Measurements from ENCODE around the gene CABCOCO1.

Gene CABCOCO1

DNA sequence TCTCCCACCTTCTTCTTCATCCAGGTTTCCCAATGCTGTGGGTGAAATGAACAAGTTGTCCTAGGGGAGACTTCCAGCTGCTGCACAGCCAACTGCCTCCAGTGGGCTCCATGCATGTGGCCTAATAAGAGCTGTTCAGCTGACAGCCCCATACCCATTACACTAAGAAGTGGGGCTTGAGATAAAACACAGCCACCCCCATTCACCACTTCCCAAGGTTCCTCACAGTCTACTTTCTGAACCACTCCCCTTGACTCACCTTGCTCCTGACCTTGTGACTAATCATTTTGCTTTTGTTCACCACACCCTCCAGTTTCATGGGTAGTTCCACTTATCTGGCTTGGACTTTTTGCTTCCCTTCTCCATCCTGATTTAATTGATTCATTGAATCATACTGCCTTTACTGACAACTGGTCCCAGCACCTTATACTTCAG is 119.3 kb downstream of the CABCOCO1 start:
- Histone ChIP-seq H3K27me3 (ENCODE audit: control insufficient read depth, insufficient read depth, low read length) (no peaks in the 10 kb centered on the region), H3K9me3 (ENCODE audit: control insufficient read depth, low read length) (no peaks in the 10 kb centered on the region), H3K9ac (ENCODE audit: low read length) (no peak overlapping the region), H3K4me3 (ENCODE audit: low read length) (no peak overlapping the region), H3K4me1 (ENCODE audit: control insufficient read depth, insufficient read depth, low read length) (peaks cover 41% of the 10 kb centered on the region), H3K36me3 (ENCODE audit: control insufficient read depth, insufficient read depth, low read length) (no peaks in the 10 kb centered on the region)

DNA sequence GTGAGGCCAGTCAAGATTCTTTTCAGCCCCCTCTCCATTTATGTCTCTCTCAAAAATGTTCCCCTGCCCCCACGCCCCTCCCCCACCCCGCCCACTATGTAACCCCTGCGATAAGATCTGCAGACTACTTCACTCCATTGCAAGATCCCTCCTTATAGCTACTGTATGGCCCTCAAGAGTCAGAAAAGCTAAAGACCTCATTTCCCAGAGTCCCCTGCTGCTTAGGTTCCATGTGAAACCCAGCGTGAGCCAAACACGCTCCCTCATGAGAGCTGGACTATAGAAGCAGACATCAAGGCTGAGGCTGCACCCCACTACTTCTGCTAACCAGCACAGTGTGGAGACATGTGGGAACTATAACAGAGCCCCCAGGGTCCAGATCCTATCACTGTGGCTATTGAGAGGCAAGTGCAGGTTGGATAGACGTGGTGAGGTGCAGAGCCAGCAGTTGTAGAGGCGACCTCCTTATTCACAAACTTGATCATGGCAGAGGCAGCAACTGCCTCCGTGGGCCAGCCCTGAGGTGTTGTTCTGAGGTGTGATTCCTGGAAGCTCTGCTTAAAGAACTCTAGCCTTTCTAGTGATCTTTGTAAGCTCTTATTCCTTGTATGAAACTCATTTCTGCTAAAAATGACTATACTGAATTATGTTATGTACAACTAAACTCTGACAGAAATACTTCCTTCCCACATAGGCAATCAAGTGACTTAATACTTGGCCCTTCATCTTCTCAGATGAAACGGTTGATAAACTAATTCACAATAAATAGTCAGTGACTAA is 121.8 kb downstream of the CABCOCO1 start:
- no peak overlapping the region for H3K4me3 ChIP-seq (ENCODE audit: low read length)
- H3K9me3 ChIP-seq (ENCODE audit: control insufficient read depth, low read length): no peaks in the 10 kb centered on the region
- H3K36me3 ChIP-seq (ENCODE audit: control insufficient read depth, insufficient read depth, low read length): no peaks in the 10 kb centered on the region
- no peak overlapping the region for H3K9ac ChIP-seq (ENCODE audit: low read length)
- H3K27me3 ChIP-seq (ENCODE audit: control insufficient read depth, insufficient read depth, low read length): no peaks in the 10 kb centered on the region
- peaks cover 42% of the 10 kb centered on the region for H3K4me1 ChIP-seq (ENCODE audit: control insufficient read depth, insufficient read depth, low read length)

- no peak overlapping the region for H3K4me3 ChIP-seq (ENCODE audit: low read length)
- peaks cover 33% of the 10 kb centered on the region for H3K4me1 ChIP-seq (ENCODE audit: control insufficient read depth, insufficient read depth, low read length)
- no peaks in the 10 kb centered on the region for H3K36me3 ChIP-seq (ENCODE audit: control insufficient read depth, insufficient read depth, low read length)
- H3K9me3 ChIP-seq (ENCODE audit: control insufficient read depth, low read length): no peaks in the 10 kb centered on the region
- no peak overlapping the region for H3K9ac ChIP-seq (ENCODE audit: low read length)
- H3K27me3 ChIP-seq (ENCODE audit: control insufficient read depth, insufficient read depth, low read length): no peaks in the 10 kb centered on the region
Observed at GRCh38 chr10:61785473-61786105, 122.9 kb downstream of the CABCOCO1 start.

DNA sequence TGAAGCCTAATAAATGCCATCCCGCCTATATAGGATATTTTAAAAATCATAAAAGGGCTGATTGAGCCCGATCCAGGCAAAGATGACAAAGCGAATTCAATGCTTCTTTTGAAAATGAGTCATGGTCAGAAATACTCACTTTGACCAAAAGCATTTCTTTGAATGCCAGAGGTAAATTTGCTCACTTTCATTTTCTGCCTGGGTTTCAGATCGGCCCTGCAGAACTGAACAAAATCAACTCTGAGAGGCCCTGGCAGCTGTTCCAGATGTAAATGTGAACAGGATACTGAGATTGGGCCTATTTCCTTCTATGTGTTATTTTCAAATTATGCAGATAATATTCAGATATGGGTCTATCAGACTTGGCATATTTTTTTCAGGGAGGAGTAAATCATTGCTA is 124.0 kb downstream of the CABCOCO1 start:
- Histone ChIP-seq H3K36me3 (ENCODE audit: control insufficient read depth, insufficient read depth, low read length) (no peaks in the 10 kb centered on the region), H3K27me3 (ENCODE audit: control insufficient read depth, insufficient read depth, low read length) (no peaks in the 10 kb centered on the region), H3K9me3 (ENCODE audit: control insufficient read depth, low read length) (no peaks in the 10 kb centered on the region), H3K4me3 (ENCODE audit: low read length) (no peak overlapping the region), H3K4me1 (ENCODE audit: control insufficient read depth, insufficient read depth, low read length) (peaks cover 28% of the 10 kb centered on the region), H3K9ac (ENCODE audit: low read length) (no peak overlapping the region)

GRCh38 chr10:61787170-61787569 is 124.4 kb downstream of the CABCOCO1 start:
- Histone ChIP-seq H3K36me3 (ENCODE audit: control insufficient read depth, insufficient read depth, low read length) (no peaks in the 10 kb centered on the region), H3K4me3 (ENCODE audit: low read length) (no peak overlapping the region), H3K27me3 (ENCODE audit: control insufficient read depth, insufficient read depth, low read length) (no peaks in the 10 kb centered on the region), H3K4me1 (ENCODE audit: control insufficient read depth, insufficient read depth, low read length) (peaks cover 28% of the 10 kb centered on the region), H3K9me3 (ENCODE audit: control insufficient read depth, low read length) (no peaks in the 10 kb centered on the region), H3K9ac (ENCODE audit: low read length) (no peak overlapping the region)

- no peaks in the 10 kb centered on the region for H3K9me3 ChIP-seq (ENCODE audit: control insufficient read depth, low read length)
- no peaks in the 10 kb centered on the region for H3K27me3 ChIP-seq (ENCODE audit: control insufficient read depth, insufficient read depth, low read length)
- H3K4me3 ChIP-seq (ENCODE audit: low read length): no peak overlapping the region
- peaks cover 28% of the 10 kb centered on the region for H3K4me1 ChIP-seq (ENCODE audit: control insufficient read depth, insufficient read depth, low read length)
- H3K9ac ChIP-seq (ENCODE audit: low read length): no peak overlapping the region
- no peaks in the 10 kb centered on the region for H3K36me3 ChIP-seq (ENCODE audit: control insufficient read depth, insufficient read depth, low read length)
Observed at GRCh38 chr10:61789031-61789430, 126.3 kb downstream of the CABCOCO1 start.

DNA sequence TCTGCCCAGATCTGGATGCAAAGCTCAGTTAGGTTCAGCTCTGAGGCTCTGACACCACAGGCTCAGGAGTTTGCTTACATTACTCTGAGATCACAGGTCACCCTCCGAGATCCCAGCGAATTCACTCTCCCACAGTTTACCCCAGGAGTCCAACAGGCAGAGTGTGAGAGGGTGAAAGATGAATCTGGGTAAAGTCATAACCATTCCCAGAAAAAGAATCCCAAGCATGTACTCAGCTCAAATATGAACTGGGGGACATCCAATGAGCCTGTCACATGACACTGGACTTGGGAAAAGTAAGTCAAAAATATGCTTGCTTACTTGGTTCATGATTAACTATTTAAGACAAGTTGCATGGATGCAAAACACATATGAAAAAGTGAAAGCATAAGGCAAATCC is 128.5 kb downstream of the CABCOCO1 start:
- Histone ChIP-seq H3K4me3 (ENCODE audit: low read length) (no peak overlapping the region), H3K9me3 (ENCODE audit: control insufficient read depth, low read length) (no peaks in the 10 kb centered on the region), H3K9ac (ENCODE audit: low read length) (no peak overlapping the region), H3K36me3 (ENCODE audit: control insufficient read depth, insufficient read depth, low read length) (no peaks in the 10 kb centered on the region), H3K4me1 (ENCODE audit: control insufficient read depth, insufficient read depth, low read length) (peaks cover 24% of the 10 kb centered on the region), H3K27me3 (ENCODE audit: control insufficient read depth, insufficient read depth, low read length) (no peaks in the 10 kb centered on the region)

GRCh38 chr10:61792097-61792716 is 129.5 kb downstream of the CABCOCO1 start:
- H3K4me1 ChIP-seq (ENCODE audit: control insufficient read depth, insufficient read depth, low read length): peaks cover 17% of the 10 kb centered on the region
- no peaks in the 10 kb centered on the region for H3K9me3 ChIP-seq (ENCODE audit: control insufficient read depth, low read length)
- H3K9ac ChIP-seq (ENCODE audit: low read length): no peak overlapping the region
- H3K4me3 ChIP-seq (ENCODE audit: low read length): no peak overlapping the region
- H3K27me3 ChIP-seq (ENCODE audit: control insufficient read depth, insufficient read depth, low read length): no peaks in the 10 kb centered on the region
- H3K36me3 ChIP-seq (ENCODE audit: control insufficient read depth, insufficient read depth, low read length): no peaks in the 10 kb centered on the region

DNA sequence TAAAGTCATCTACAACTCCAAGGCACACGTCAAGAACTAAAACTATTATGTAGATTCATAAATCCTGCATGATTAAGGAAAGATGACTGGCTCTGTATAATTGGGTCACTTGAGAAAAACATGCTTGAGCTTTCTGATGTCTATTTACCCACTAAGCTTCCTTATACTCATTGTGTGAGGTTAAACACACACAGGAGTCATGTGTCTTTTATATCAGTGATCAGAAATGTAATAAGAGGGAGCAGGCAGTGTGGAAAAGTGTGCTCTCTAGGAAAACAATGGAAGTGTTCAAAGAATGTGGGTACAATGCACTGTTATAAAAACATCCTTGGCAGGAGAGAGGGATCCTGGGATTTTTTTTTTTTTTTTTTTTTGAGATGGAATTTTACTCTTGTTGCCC is 130.2 kb downstream of the CABCOCO1 start:
- H3K9me3 ChIP-seq (ENCODE audit: control insufficient read depth, low read length): no peaks in the 10 kb centered on the region
- H3K36me3 ChIP-seq (ENCODE audit: control insufficient read depth, insufficient read depth, low read length): no peaks in the 10 kb centered on the region
- no peak overlapping the region for H3K9ac ChIP-seq (ENCODE audit: low read length)
- peaks cover 17% of the 10 kb centered on the region for H3K4me1 ChIP-seq (ENCODE audit: control insufficient read depth, insufficient read depth, low read length)
- no peaks in the 10 kb centered on the region for H3K27me3 ChIP-seq (ENCODE audit: control insufficient read depth, insufficient read depth, low read length)
- no peak overlapping the region for H3K4me3 ChIP-seq (ENCODE audit: low read length)

DNA sequence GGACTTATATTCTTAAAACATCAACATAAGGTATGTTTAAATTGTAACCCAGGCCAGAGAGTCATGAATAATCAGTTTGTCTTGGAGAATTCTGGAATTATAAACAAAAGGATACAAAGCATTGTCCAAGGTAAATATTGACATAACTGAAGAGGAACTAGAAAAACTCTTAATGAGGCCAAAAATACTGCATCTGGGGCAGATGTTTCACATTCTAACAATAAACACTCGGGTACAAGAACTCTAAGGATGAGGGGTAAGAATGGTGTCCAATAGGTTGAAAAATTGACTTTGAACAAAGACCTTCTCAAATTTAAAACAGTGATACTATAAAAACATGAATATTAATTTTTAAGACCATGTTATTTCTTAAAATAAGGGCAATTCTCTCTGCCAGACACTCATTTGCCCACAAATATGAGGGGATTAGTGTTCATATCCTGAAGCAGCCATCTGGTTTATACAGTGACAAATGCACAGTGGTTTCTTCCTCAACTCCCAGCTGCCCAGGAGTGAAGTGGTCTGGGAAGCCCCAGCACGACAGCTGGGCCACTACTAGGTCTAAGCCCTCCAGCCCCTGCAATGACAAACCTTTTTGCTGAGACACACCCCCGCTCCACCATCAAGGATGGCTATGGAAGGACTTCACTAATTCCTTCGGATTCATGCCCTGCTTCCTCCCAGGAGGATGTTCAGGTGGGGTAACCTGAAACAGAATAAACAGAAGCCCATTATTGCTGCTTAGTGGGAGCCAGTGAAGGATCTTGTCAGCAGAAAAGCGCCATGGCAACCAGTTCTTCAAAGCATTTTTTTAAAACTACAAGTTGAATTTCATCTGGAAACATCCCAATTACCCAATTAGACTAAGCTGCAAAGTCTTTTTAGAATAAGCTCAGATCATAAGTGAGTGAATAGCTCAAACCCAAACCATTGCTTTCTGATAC is 131.3 kb downstream of the CABCOCO1 start:
- Histone ChIP-seq H3K36me3 (ENCODE audit: control insufficient read depth, insufficient read depth, low read length) (no peaks in the 10 kb centered on the region), H3K4me3 (ENCODE audit: low read length) (no peak overlapping the region), H3K4me1 (ENCODE audit: control insufficient read depth, insufficient read depth, low read length) (peaks cover 17% of the 10 kb centered on the region), H3K9me3 (ENCODE audit: control insufficient read depth, low read length) (no peaks in the 10 kb centered on the region), H3K9ac (ENCODE audit: low read length) (no peak overlapping the region), H3K27me3 (ENCODE audit: control insufficient read depth, insufficient read depth, low read length) (no peaks in the 10 kb centered on the region)

DNA sequence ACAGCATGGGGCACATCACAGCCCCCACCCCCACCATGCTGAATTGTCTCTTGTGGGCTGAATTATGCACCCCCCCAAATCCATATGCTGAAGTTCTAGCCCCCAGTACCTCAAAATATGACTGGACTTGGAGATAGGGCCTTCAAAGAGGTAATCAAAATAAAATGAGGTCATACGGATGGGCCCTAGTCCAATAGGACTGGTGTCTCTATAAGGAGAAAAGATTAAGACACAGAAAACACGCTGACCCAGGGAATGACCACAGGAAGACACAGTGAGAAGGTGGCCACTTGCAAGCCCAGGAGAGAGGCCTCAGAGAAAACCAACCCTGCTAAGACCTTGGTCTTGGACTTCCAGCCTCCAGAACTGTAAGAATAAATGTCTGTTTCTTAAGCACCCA is 132.4 kb downstream of the CABCOCO1 start:
- no peaks in the 10 kb centered on the region for H3K36me3 ChIP-seq (ENCODE audit: control insufficient read depth, insufficient read depth, low read length)
- H3K27me3 ChIP-seq (ENCODE audit: control insufficient read depth, insufficient read depth, low read length): no peaks in the 10 kb centered on the region
- no peaks in the 10 kb centered on the region for H3K9me3 ChIP-seq (ENCODE audit: control insufficient read depth, low read length)
- H3K4me1 ChIP-seq (ENCODE audit: control insufficient read depth, insufficient read depth, low read length): peaks cover 17% of the 10 kb centered on the region
- H3K9ac ChIP-seq (ENCODE audit: low read length): no peak overlapping the region
- H3K4me3 ChIP-seq (ENCODE audit: low read length): no peak overlapping the region

Measured in mucosa of stomach (tissue), 1 donor.